Epithelial cell of prostate (primary cell): ENCODE measurements around the gene PTPRM.

Experiments
- DNase-seq: peaks from one replicate; pipeline ENCODE4 v3.0.0-alpha.2; 2011; ENCODE audit warnings: low read depth, low spot score
- H3K27ac ChIP-seq: fragments of 450-650 bp; 2 replicates; pipeline ENCODE4 v1.5.1; 2017; ENCODE audit warnings: mild to moderate bottlenecking

The PTPRM gene

GRCh38 chr18:8455661-8456614 lies 888.8 kb downstream of the PTPRM start:
- no peak for DNase-seq
- H3K27ac ChIP-seq, result no peak overlapping the region
